HL-60/S4 treated with retinoic acid at 250 ng/mL for 4 days and 3 days (cell line): ENCODE measurements around the gene PIK3C2A.

ENCODE experiments used
- in situ Hi-C: fragments of 300-500 bp; cut with MboI; formaldehyde crosslinking; loops from 2 replicates; pipeline ENCODE4 v1.7.0; 2022; ENCODE audit warnings: low sequenced_read_pairs

The PIK3C2A gene

GRCh38 chr11:17219016-17219415, 11.2 kb upstream of the PIK3C2A start:
- in situ Hi-C loops = no loop called here

- in situ Hi-C loops = no loop called here
Measured at GRCh38 chr11:17218403-17218802, 10.6 kb upstream of the PIK3C2A start.

GRCh38 chr11:17217401-17217800, 9.6 kb upstream of the PIK3C2A start:
- in situ Hi-C loops = no loop called here

GRCh38 chr11:17214338-17214737, 6.6 kb upstream of the PIK3C2A start:
- in situ Hi-C loops = no loop called here

- in situ Hi-C loops = no loop called here
Measured at GRCh38 chr11:17211286-17211685, 3.5 kb upstream of the PIK3C2A start.

GRCh38 chr11:17209939-17210245, 2.1 kb upstream of the PIK3C2A start:
- in situ Hi-C loops = no loop called here

GRCh38 chr11:17208257-17208999, 642 bp upstream of the PIK3C2A start:
- in situ Hi-C loops = no loop called here

- in situ Hi-C loops = no loop called here
Measured at GRCh38 chr11:17206463-17206862, 1.3 kb downstream of the PIK3C2A start.

- in situ Hi-C loops = no loop called here
Measured at GRCh38 chr11:17197431-17197898, 10.3 kb downstream of the PIK3C2A start.

- in situ Hi-C loops = no loop called here
Measured at GRCh38 chr11:17188675-17189074, 19.1 kb downstream of the PIK3C2A start.

- in situ Hi-C loops = no loop called here
Measured at GRCh38 chr11:17186932-17187692, 20.7 kb downstream of the PIK3C2A start.

- in situ Hi-C loops = no loop called here
Measured at GRCh38 chr11:17185938-17186337, 21.8 kb downstream of the PIK3C2A start.

GRCh38 chr11:17184882-17185587, 22.8 kb downstream of the PIK3C2A start:
- in situ Hi-C loops = no loop called here

- in situ Hi-C loops = no loop called here
Measured at GRCh38 chr11:17183836-17184235, 23.9 kb downstream of the PIK3C2A start.

GRCh38 chr11:17179970-17180369, 27.8 kb downstream of the PIK3C2A start:
- in situ Hi-C loops = no loop called here

GRCh38 chr11:17173332-17173731, 34.5 kb downstream of the PIK3C2A start:
- in situ Hi-C loops = no loop called here

GRCh38 chr11:17171916-17172315, 35.9 kb downstream of the PIK3C2A start:
- in situ Hi-C loops = no loop called here

GRCh38 chr11:17171343-17171742, 36.4 kb downstream of the PIK3C2A start:
- in situ Hi-C loops = no loop called here

GRCh38 chr11:17169876-17170275, 37.9 kb downstream of the PIK3C2A start:
- in situ Hi-C loops = no loop called here

- in situ Hi-C loops = no loop called here
Measured at GRCh38 chr11:17165247-17165890, 42.4 kb downstream of the PIK3C2A start.
